ENCODE results near the gene PITX1.

- TF ChIP-seq POLR2AphosphoS5 (IDR thresholded peaks at IDR 0.05; ENCODE audit: low read depth, low read length) (no peak), SIN3A (IDR thresholded peaks at IDR 0.05; ENCODE audit: borderline replicate concordance, insufficient read depth, low read length) (no peak)
These were observed 36.0 kb upstream of the PITX1 start for GRCh38 chr5:135069895-135070657.

All from PFSK-1 (cell line).